DMS 273 (cell line): ENCODE results near the gene LRRC72.
"Not testable (repeated sequence)": the region's sequence is repeated elsewhere in the genome, so short reads cannot be mapped to it uniquely, and the experiment has no call there.

Experiments
- DNase-seq: peaks from one replicate; lab custom pipeline; 2025; ENCODE audit not compliant: unreplicated experiment; lab: John Stamatoyannopoulos, UW

Gene LRRC72

GRCh38 chr7:16524332-16524731 lies 2.3 kb upstream of the LRRC72 start:
- peak; percentile 10 for DNase-seq

- DNase-seq = no peak
Measured at GRCh38 chr7:16528520-16528919, 1.9 kb downstream of the LRRC72 start.

GRCh38 chr7:16529697-16530096 lies 3.1 kb downstream of the LRRC72 start:
- no peak for DNase-seq

GRCh38 chr7:16531707-16532106 lies 5.1 kb downstream of the LRRC72 start:
- DNase-seq = no peak

GRCh38 chr7:16532272-16532671 lies 5.6 kb downstream of the LRRC72 start:
- DNase-seq = no peak

- DNase-seq = no peak
Measured at GRCh38 chr7:16535500-16535899, 8.9 kb downstream of the LRRC72 start.

GRCh38 chr7:16540559-16540958 lies 13.9 kb downstream of the LRRC72 start:
- DNase-seq = not testable (repeated sequence)

- no peak for DNase-seq
Measured at GRCh38 chr7:16542401-16542800, 15.8 kb downstream of the LRRC72 start.

GRCh38 chr7:16543456-16543855 lies 16.8 kb downstream of the LRRC72 start:
- no peak for DNase-seq

GRCh38 chr7:16546921-16547505 lies 20.4 kb downstream of the LRRC72 start:
- no peak for DNase-seq

GRCh38 chr7:16548428-16548827 lies 21.8 kb downstream of the LRRC72 start:
- no peak for DNase-seq

- DNase-seq = no peak
Measured at GRCh38 chr7:16550671-16551070, 24.0 kb downstream of the LRRC72 start.

GRCh38 chr7:16554518-16555236 lies 28.1 kb downstream of the LRRC72 start:
- peak; percentile 41 for DNase-seq

- DNase-seq = no peak
Measured at GRCh38 chr7:16556359-16556758, 29.7 kb downstream of the LRRC72 start.

- no peak for DNase-seq
Measured at GRCh38 chr7:16558761-16559302, 32.2 kb downstream of the LRRC72 start.

- DNase-seq = no peak
Measured at GRCh38 chr7:16559497-16560179, 33.0 kb downstream of the LRRC72 start.

- DNase-seq = no peak
Measured at GRCh38 chr7:16561943-16562342, 35.3 kb downstream of the LRRC72 start.

- no peak for DNase-seq
Measured at GRCh38 chr7:16562456-16563220, 36.0 kb downstream of the LRRC72 start.

GRCh38 chr7:16563281-16564022 lies 36.8 kb downstream of the LRRC72 start:
- DNase-seq = no peak

GRCh38 chr7:16564023-16564380 lies 37.4 kb downstream of the LRRC72 start:
- no peak for DNase-seq
